HT-29 (cell line): ENCODE results near the gene TTC39B. TPM values are rescaled to one million over a fixed set of nuclear protein-coding genes. Genes with fewer than 3 reads are reported as not detected.
"Not testable (repeated sequence)": the region's sequence is repeated elsewhere in the genome, so short reads cannot be mapped to it uniquely, and the experiment has no call there.

Source experiments
- DNase-seq: peaks from one replicate; pipeline ENCODE4 v3.0.0-alpha.2; 2015; ENCODE audit warnings: low spot score
- total RNA-seq: library from RNA; depleted of rRNA; stranded (reverse); fragments of >200 nt; shearing (Covaris generic); gene quantifications from 2 replicates; pipeline ENCODE4 v1.2.3, GENCODE V29; 2014

TTC39B gene
- total RNA-seq, 1 experiment from 2014 or later: 3.9 TPM

- DNase-seq: no peak
These were observed 38.2 kb downstream of the TTC39B start for GRCh38 chr9:15268782-15269181.

- no peak for DNase-seq
These were observed 38.7 kb downstream of the TTC39B start for GRCh38 chr9:15268317-15268716.

- DNase-seq: no peak
These were observed 42.1 kb downstream of the TTC39B start for GRCh38 chr9:15264918-15265317.

- no peak for DNase-seq
These were observed 44.4 kb downstream of the TTC39B start for GRCh38 chr9:15262581-15262980.

- no peak for DNase-seq
These were observed 50.6 kb downstream of the TTC39B start for GRCh38 chr9:15256426-15256825.

GRCh38 chr9:15253786-15254185 lies 53.2 kb downstream of the TTC39B start:
- no peak for DNase-seq

- no peak for DNase-seq
These were observed 53.8 kb downstream of the TTC39B start for GRCh38 chr9:15253197-15253596.

GRCh38 chr9:15249981-15250380 lies 57.0 kb downstream of the TTC39B start:
- no peak for DNase-seq

- no peak for DNase-seq
These were observed 57.8 kb downstream of the TTC39B start for GRCh38 chr9:15249042-15249818.

- DNase-seq: no peak
These were observed 58.4 kb downstream of the TTC39B start for GRCh38 chr9:15248621-15249020.

- DNase-seq: no peak
These were observed 58.9 kb downstream of the TTC39B start for GRCh38 chr9:15248081-15248480.

GRCh38 chr9:15246708-15247107 lies 60.3 kb downstream of the TTC39B start:
- DNase-seq: peak; percentile 36

- DNase-seq: no peak
These were observed 60.8 kb downstream of the TTC39B start for GRCh38 chr9:15246243-15246642.

- DNase-seq: no peak
These were observed 63.0 kb downstream of the TTC39B start for GRCh38 chr9:15244001-15244441.

- no peak for DNase-seq
These were observed 63.9 kb downstream of the TTC39B start for GRCh38 chr9:15243081-15243480.

GRCh38 chr9:15240927-15241326 lies 66.1 kb downstream of the TTC39B start:
- no peak for DNase-seq

GRCh38 chr9:15239816-15240215 lies 67.2 kb downstream of the TTC39B start:
- no peak for DNase-seq

- no peak for DNase-seq
These were observed 68.4 kb downstream of the TTC39B start for GRCh38 chr9:15238646-15239045.

- no peak for DNase-seq
These were observed 71.4 kb downstream of the TTC39B start for GRCh38 chr9:15235658-15236057.

- DNase-seq: not testable (repeated sequence)
These were observed 73.0 kb downstream of the TTC39B start for GRCh38 chr9:15233941-15234490.

GRCh38 chr9:15232706-15233280 lies 74.2 kb downstream of the TTC39B start:
- not testable (repeated sequence) for DNase-seq

GRCh38 chr9:15231788-15232635 lies 75.0 kb downstream of the TTC39B start:
- DNase-seq: peak; percentile 8
